H1 (cell line): ENCODE data around the gene DPH6. TPM values are rescaled to one million over a fixed set of nuclear protein-coding genes. Genes with fewer than 3 reads are reported as not detected.

Experiments used
- CTCF ChIA-PET: fragments of 300-600 bp; sonication (Branson Sonifier 250); formaldehyde crosslinking; loops from one replicate; lab custom pipeline; 2021; ENCODE audit not compliant: partially characterized antibody; lab: Charles Lee
- POLR2A ChIA-PET: fragments of 300-600 bp; sonication (Branson Sonifier 250); formaldehyde crosslinking; loops from one replicate; lab custom pipeline; 2021; ENCODE audit warnings: inconsistent platforms; ENCODE audit not compliant: partially characterized antibody; lab: Charles Lee
- DNase-seq, 2 experiments: peaks; one replicate each; pipeline versions ENCODE4 v3.0.0 to v3.0.0-alpha.2; 2010 to 2022; ENCODE audit warnings: low spot score in 2 of 2, low read depth in 1 of 2, mixed read lengths in 1 of 2
- FAIRE-seq: peaks from 2 replicates; lab custom pipeline; 2011; peaks lifted over from hg19 to GRCh38; lab: Jason Lieb, UNC
- H2AFZ ChIP-seq: 2 replicates; pipeline ENCODE4 v1.8.1; 2012; ENCODE audit warnings: low read length, inconsistent platforms
- H2AK5ac ChIP-seq: 2 replicates; pipeline ENCODE4 v1.6.1; 2013; ENCODE audit warnings: low read depth, low read length
- H2BK120ac ChIP-seq: replicated peaks from 2 replicates; pipeline ENCODE3; 2013; ENCODE audit warnings: low read depth, low read length, inconsistent platforms
- H2BK12ac ChIP-seq: 2 replicates; pipeline ENCODE4 v1.6.1; 2013; ENCODE audit warnings: low read depth, low read length
- H2BK15ac ChIP-seq: 2 replicates; pipeline ENCODE4 v1.6.1; 2013; ENCODE audit warnings: low read length
- H2BK20ac ChIP-seq: 2 replicates; pipeline ENCODE4 v1.6.1; 2013; ENCODE audit warnings: low read length
- H2BK5ac ChIP-seq: 2 replicates; pipeline ENCODE4 v1.6.1; 2013; ENCODE audit warnings: low read depth, low read length
- H3K14ac ChIP-seq: 2 replicates; pipeline ENCODE4 v1.6.1; 2013; ENCODE audit warnings: inconsistent platforms; ENCODE audit not compliant: insufficient read length
- H3K18ac ChIP-seq: 2 replicates; pipeline ENCODE4 v1.6.1; 2013; ENCODE audit warnings: low read length; ENCODE audit errors: extremely low read depth
- H3K23ac ChIP-seq: 2 replicates; pipeline ENCODE4 v1.6.1; 2013; ENCODE audit warnings: inconsistent platforms; ENCODE audit not compliant: insufficient read length
- H3K23me2 ChIP-seq: 2 replicates; pipeline ENCODE4 v1.6.1; 2013; ENCODE audit warnings: low read depth, low read length
- H3K27ac ChIP-seq: 2 replicates; pipeline ENCODE4 v1.6.1; 2011; ENCODE audit warnings: low read depth, low read length, inconsistent platforms
- H3K27me3 ChIP-seq, 4 experiments: replicated peaks in 1 of 4; 1 replicate in 1 of 4; 2 replicates in 3 of 4; pipeline versions ENCODE4 v1.6.1 to v1.8.1; 2011 to 2013; ENCODE audit warnings: low read length in 3 of 4, mild to moderate bottlenecking in 3 of 4, inconsistent platforms in 2 of 4, mixed read lengths in 2 of 4, moderate library complexity in 1 of 4; ENCODE audit not compliant: control insufficient read depth in 3 of 4, insufficient read depth in 3 of 4; ENCODE audit errors: extremely low read depth in 1 of 4
- H3K36me3 ChIP-seq, 4 experiments: 2 replicates each; pipeline versions ENCODE4 v1.6.1 to v1.8.1; 2011 to 2013; ENCODE audit warnings: mild to moderate bottlenecking in 4 of 4, low read length in 3 of 4, moderate library complexity in 2 of 4, control low read depth in 1 of 4, inconsistent platforms in 1 of 4; ENCODE audit not compliant: insufficient read depth in 4 of 4, control insufficient read depth in 2 of 4
- H3K4ac ChIP-seq: replicated peaks from 2 replicates; pipeline ENCODE3; 2013; ENCODE audit warnings: low read length, low read depth, mixed read lengths, inconsistent platforms; ENCODE audit not compliant: insufficient read length
- H3K4me1 ChIP-seq, 4 experiments: replicated peaks in 1 of 4; 1 replicate in 1 of 4; 2 replicates in 3 of 4; pipeline versions ENCODE4 v1.6.1 to v1.8.1; 2011 to 2013; ENCODE audit warnings: low read length in 3 of 4, inconsistent platforms in 2 of 4, mixed read lengths in 1 of 4; ENCODE audit not compliant: insufficient read depth in 4 of 4, control insufficient read depth in 3 of 4
- H3K4me2 ChIP-seq, 2 experiments: 2 replicates each; pipeline versions ENCODE4 v1.6.1 to v1.8.1; 2011 to 2013; ENCODE audit warnings: low read depth in 2 of 2, low read length in 2 of 2, control low read depth in 1 of 2, inconsistent platforms in 1 of 2, mild to moderate bottlenecking in 1 of 2; ENCODE audit not compliant: insufficient read depth in 1 of 2
- H3K4me3 ChIP-seq, 4 experiments: fragments of 200-600, 300-600 bp in 1 of 4; sonication (generic), shearing (Covaris generic), sonication (Bioruptor Twin) in 1 of 4; 2 replicates each; pipeline versions ENCODE4 v1.5.1 to v1.8.1; 2011 to 2016; ENCODE audit warnings: low read length in 4 of 4, low read depth in 3 of 4, control low read depth in 2 of 4, inconsistent platforms in 2 of 4, mild to moderate bottlenecking in 2 of 4, mixed read lengths in 1 of 4, moderate library complexity in 1 of 4; ENCODE audit not compliant: insufficient read depth in 2 of 4; ENCODE audit errors: extremely low read depth in 1 of 4
- H3K56ac ChIP-seq: replicated peaks from 2 replicates; pipeline ENCODE3; 2013; ENCODE audit warnings: low read depth, mild to moderate bottlenecking, mixed read lengths, low read length, inconsistent platforms; ENCODE audit not compliant: insufficient read length
- H3K79me1 ChIP-seq: 2 replicates; pipeline ENCODE4 v1.6.1; 2013; ENCODE audit warnings: low read depth, low read length, control low read depth
- H3K79me2 ChIP-seq, 2 experiments: 2 replicates each; pipeline versions ENCODE4 v1.6.1 to v1.8.1; 2012 to 2013; ENCODE audit warnings: low read length in 2 of 2, mild to moderate bottlenecking in 2 of 2, inconsistent platforms in 1 of 2; ENCODE audit not compliant: insufficient read depth in 2 of 2, control insufficient read depth in 1 of 2
- H3K9ac ChIP-seq, 4 experiments: replicated peaks in 1 of 4; 1 replicate in 1 of 4; 2 replicates in 3 of 4; pipeline versions ENCODE4 v1.6.1 to v1.8.1; 2011 to 2013; ENCODE audit warnings: low read depth in 3 of 4, low read length in 3 of 4, control low read depth in 2 of 4, mild to moderate bottlenecking in 2 of 4, moderate library complexity in 2 of 4, inconsistent platforms in 1 of 4; ENCODE audit errors: extremely low read depth in 1 of 4
- H3K9me3 ChIP-seq, 2 experiments: 2 replicates each; pipeline versions ENCODE4 v1.6.1 to v1.8.1; 2012 to 2013; ENCODE audit warnings: mild to moderate bottlenecking in 2 of 2, moderate library complexity in 2 of 2, control low read depth in 1 of 2, inconsistent platforms in 1 of 2, low read depth in 1 of 2, low read length in 1 of 2, mixed read lengths in 1 of 2; ENCODE audit not compliant: insufficient read depth in 2 of 2
- H4K20me1 ChIP-seq, 2 experiments: replicated peaks in 1 of 2; 2 replicates each; pipeline versions ENCODE3 to v1.8.1; 2011 to 2013; ENCODE audit warnings: inconsistent platforms in 2 of 2, low read length in 2 of 2, mild to moderate bottlenecking in 1 of 2; ENCODE audit not compliant: insufficient read depth in 2 of 2, control insufficient read depth in 1 of 2
- H4K5ac ChIP-seq: 2 replicates; pipeline ENCODE4 v1.6.1; 2013; ENCODE audit warnings: low read length, low read depth, mixed read lengths, inconsistent platforms; ENCODE audit not compliant: insufficient read length
- H4K8ac ChIP-seq: 2 replicates; pipeline ENCODE4 v1.8.0; 2013; ENCODE audit warnings: mild to moderate bottlenecking, moderate library complexity, low read length, inconsistent platforms; ENCODE audit not compliant: insufficient read depth; ENCODE audit errors: extremely low read depth
- H4K91ac ChIP-seq: replicated peaks from 2 replicates; pipeline ENCODE3; 2013; ENCODE audit warnings: low read length, mixed read lengths, inconsistent platforms; ENCODE audit not compliant: insufficient read length
- CBX8 ChIP-seq: fragments of 300-800, 300-1000 bp; sonication (generic); IDR thresholded peaks from 2 replicates; pipeline ENCODE4 v1.7.1; 2016; ENCODE audit warnings: low read depth, low read length, borderline replicate concordance
- EZH2 ChIP-seq: fragments of 200-600 bp; sonication (generic); IDR thresholded peaks from 2 replicates; pipeline ENCODE4 v1.7.1; 2012; ENCODE audit warnings: low read depth, mild to moderate bottlenecking, moderate library complexity, low read length, inconsistent platforms; ENCODE audit not compliant: severe bottlenecking
- KDM4A ChIP-seq: IDR thresholded peaks from one replicate; pipeline ENCODE4 v1.7.1; 2012; ENCODE audit warnings: low read depth, mild to moderate bottlenecking, moderate library complexity, low read length, inconsistent platforms; ENCODE audit not compliant: severe bottlenecking
- PHF8 ChIP-seq: fragments of 200-600 bp; sonication (generic); conservative IDR thresholded peaks from 2 replicates; pipeline ENCODE4 v1.7.1; 2012; ENCODE audit warnings: low read depth, mild to moderate bottlenecking, inconsistent platforms, low read length, moderate library complexity
- POU5F1 ChIP-seq: IDR thresholded peaks from 2 replicates; pipeline ENCODE4 v1.6.1; 2011; ENCODE audit warnings: low read depth, mild to moderate bottlenecking, low read length, moderate library complexity
- RAD21 ChIP-seq, 2 experiments: IDR thresholded peaks in 1 of 2; conservative IDR thresholded peaks in 1 of 2; 2 replicates each; pipeline ENCODE4 v1.6.1; 2011; ENCODE audit warnings: low read depth in 2 of 2, low read length in 2 of 2, improper control_type of control experiment in 1 of 2, inconsistent platforms in 1 of 2, mild to moderate bottlenecking in 1 of 2, moderate library complexity in 1 of 2
- SAP30 ChIP-seq: fragments of 300-600 bp; sonication (generic); IDR thresholded peaks from 2 replicates; pipeline ENCODE4 v1.7.1; 2012; ENCODE audit warnings: low read length, moderate library complexity, mild to moderate bottlenecking, inconsistent platforms; ENCODE audit not compliant: insufficient read depth, insufficient replicate concordance
- SP2 ChIP-seq: IDR thresholded peaks from 2 replicates; pipeline ENCODE4 v1.6.1; 2012; ENCODE audit warnings: mild to moderate bottlenecking, low read length, inconsistent platforms
- WGBS, 2 experiments: shearing (Covaris generic) in 1 of 2; methylation state at CpG; one replicate each; pipeline versions ENCODE4 v1.1.6 to v1.1.7; 2013 to 2015; ENCODE audit warnings: low lambda C conversion rate in 2 of 2, mixed read lengths in 2 of 2, inconsistent platforms in 1 of 2, low coverage in 1 of 2, missing lambda C conversion rate in 1 of 2; ENCODE audit not compliant: insufficient replicate concordance in 2 of 2, insufficient coverage in 1 of 2, insufficient read length in 1 of 2; ENCODE audit errors: extremely low coverage in 1 of 2, missing lambda C conversion rate in 1 of 2; 5-methylcytosine and 5-hydroxymethylcytosine counted together
- polyA plus RNA-seq, 7 experiments: library from polyadenylated mRNA; depleted of rRNA in 3 of 7; stranded (reverse) in 5 of 7; unstranded in 2 of 7; fragments of >200 nt in 5 of 7; fragments of 200-250 nt in 2 of 7; gene quantifications; 1 replicate in 5 of 7; 2 replicates in 1 of 7; 4 replicates in 1 of 7; pipeline versions ENCODE4 v1.2.1 to v1.2.3, GENCODE V29; 2011 to 2013; ENCODE audit warnings: missing spikeins in 2 of 7, mixed read lengths in 2 of 7
- total RNA-seq: library from RNA; stranded (reverse); fragmentation: NEBNext Ultra II Directional; extraction: Animal tissue kit (Norgen Biotek cat#: 25700); gene quantifications from 2 replicates; pipeline ENCODE4 v1.2.1, GENCODE V29; 2021
- TF ChIP-seq, protein P1 (sequence below), 3 experiments: IDR thresholded peaks; 1 replicate in 2 of 3; 2 replicates in 1 of 3; pipeline versions ENCODE4 v1.5.1 to v1.6.1; 2011; ENCODE audit warnings: low read length in 3 of 3, mild to moderate bottlenecking in 3 of 3, inconsistent platforms in 2 of 3, low read depth in 1 of 3, moderate library complexity in 1 of 3; ENCODE audit not compliant: insufficient read depth in 1 of 3; ENCODE audit errors: control extremely low read depth in 1 of 3
- TF ChIP-seq, protein P2 (sequence below): IDR thresholded peaks from 2 replicates; pipeline ENCODE4 v1.6.1; 2011; ENCODE audit warnings: low read length, improper control_type of control experiment

Gene DPH6
- total and polyA plus RNA-seq, 2 of the 8 experiments (the other 6 are each of a cell fraction or from before 2014, with no cell fraction given), result 21.6 to 30.5 TPM

- H3K4me2 ChIP-seq, result no peak overlapping the region
- no peak overlapping the region for H2BK12ac ChIP-seq
- TF ChIP-seq POU5F1 (no peak), SAP30 (no peak), CBX8 (no peak), EZH2 (no peak), RAD21 (IDR thresholded peaks at IDR 0.05 in 1 of 2, conservative IDR thresholded peaks at IDR 0.05 in 1 of 2; ENCODE audit: low read depth in 2 of 2, low read length in 2 of 2) (no peak), PHF8 (no peak), KDM4A (no peak), SP2 (no peak)
- TF ChIP-seq, protein P1, sequence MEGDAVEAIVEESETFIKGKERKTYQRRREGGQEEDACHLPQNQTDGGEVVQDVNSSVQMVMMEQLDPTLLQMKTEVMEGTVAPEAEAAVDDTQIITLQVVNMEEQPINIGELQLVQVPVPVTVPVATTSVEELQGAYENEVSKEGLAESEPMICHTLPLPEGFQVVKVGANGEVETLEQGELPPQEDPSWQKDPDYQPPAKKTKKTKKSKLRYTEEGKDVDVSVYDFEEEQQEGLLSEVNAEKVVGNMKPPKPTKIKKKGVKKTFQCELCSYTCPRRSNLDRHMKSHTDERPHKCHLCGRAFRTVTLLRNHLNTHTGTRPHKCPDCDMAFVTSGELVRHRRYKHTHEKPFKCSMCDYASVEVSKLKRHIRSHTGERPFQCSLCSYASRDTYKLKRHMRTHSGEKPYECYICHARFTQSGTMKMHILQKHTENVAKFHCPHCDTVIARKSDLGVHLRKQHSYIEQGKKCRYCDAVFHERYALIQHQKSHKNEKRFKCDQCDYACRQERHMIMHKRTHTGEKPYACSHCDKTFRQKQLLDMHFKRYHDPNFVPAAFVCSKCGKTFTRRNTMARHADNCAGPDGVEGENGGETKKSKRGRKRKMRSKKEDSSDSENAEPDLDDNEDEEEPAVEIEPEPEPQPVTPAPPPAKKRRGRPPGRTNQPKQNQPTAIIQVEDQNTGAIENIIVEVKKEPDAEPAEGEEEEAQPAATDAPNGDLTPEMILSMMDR (IDR thresholded peaks at IDR 0.05; ENCODE audit: control extremely low read depth in 1 of 3, insufficient read depth in 1 of 3, low read depth in 1 of 3, low read length in 3 of 3), result no peak
- TF ChIP-seq, protein P2, sequence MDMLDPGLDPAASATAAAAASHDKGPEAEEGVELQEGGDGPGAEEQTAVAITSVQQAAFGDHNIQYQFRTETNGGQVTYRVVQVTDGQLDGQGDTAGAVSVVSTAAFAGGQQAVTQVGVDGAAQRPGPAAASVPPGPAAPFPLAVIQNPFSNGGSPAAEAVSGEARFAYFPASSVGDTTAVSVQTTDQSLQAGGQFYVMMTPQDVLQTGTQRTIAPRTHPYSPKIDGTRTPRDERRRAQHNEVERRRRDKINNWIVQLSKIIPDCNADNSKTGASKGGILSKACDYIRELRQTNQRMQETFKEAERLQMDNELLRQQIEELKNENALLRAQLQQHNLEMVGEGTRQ, result no peak
These were observed 40.8 kb downstream of the DPH6 start for GRCh38 chr15:35505141-35505540.

More at GRCh38 chr15:35505141-35505540, 40.8 kb downstream of the DPH6 start:
- Histone ChIP-seq H4K20me1 (no peaks in the 10 kb centered on the region), H3K18ac (no peak overlapping the region), H3K27ac (no peak overlapping the region), H3K14ac (no peak overlapping the region), H2AFZ (no peak overlapping the region), H2BK5ac (no peak overlapping the region), H2BK20ac (no peak overlapping the region), H3K27me3 (no peaks in the 10 kb centered on the region), H4K5ac (no peak overlapping the region), H3K9me3 (no peaks in the 10 kb centered on the region), H3K4ac (no peak overlapping the region), H4K91ac (no peak overlapping the region), H3K23me2 (no peaks in the 10 kb centered on the region), H2BK15ac (no peak overlapping the region), H2AK5ac (no peak overlapping the region), H3K23ac (no peak overlapping the region), H3K9ac (no peak overlapping the region), H3K4me3 (no peak overlapping the region), H3K4me1 (peaks cover 0 to 6% (median 3%) of the 10 kb centered on the region in 4 experiments; a peak in 5 of 7 replicates), H4K8ac (no peak overlapping the region), H3K56ac (no peak overlapping the region), H3K36me3 (no peaks in the 10 kb centered on the region), H3K79me1 (no peaks in the 10 kb centered on the region), H2BK120ac (no peak overlapping the region), H3K79me2 (no peaks in the 10 kb centered on the region)
- 79% methylated on average over 1 of the region's 1 CpG; no CpG with 5 or more reads in 1 of the 2 experiments for WGBS, 2 experiments
- no peak for FAIRE-seq
- ChIA-PET POLR2A (no interaction called here), CTCF (no interaction called here)
- no peak for DNase-seq
